K562 (cell line): ENCODE results near the gene SEC11A. TPM values are rescaled to one million over a fixed set of nuclear protein-coding genes. Genes with fewer than 3 reads are reported as not detected.

Source experiments
- CHD2 ChIP-seq: IDR thresholded peaks from 2 replicates; pipeline ENCODE4 v1.6.1; 2011; ENCODE audit warnings: low read depth, low read length
- CXXC5 ChIP-seq: fragments of 250-450 bp; sonication (Bioruptor Pico); IDR thresholded peaks from 2 replicates; pipeline ENCODE4 v1.8.0; 2022; ENCODE audit warnings: inconsistent platforms, mild to moderate bottlenecking, moderate library complexity
- DDX20 ChIP-seq: fragments of 450-650 bp; IDR thresholded peaks from 2 replicates; pipeline ENCODE4 v1.6.1; 2016; ENCODE audit warnings: missing genetic modification characterization, low read depth, mild to moderate bottlenecking, missing compliant biosample characterization, moderate library complexity
- DIDO1 ChIP-seq: fragments of 450-650 bp; IDR thresholded peaks from 2 replicates; pipeline ENCODE4 v1.6.1; 2016; ENCODE audit warnings: low read depth, missing biosample characterization, missing genetic modification characterization
- GABPA ChIP-seq: fragments of 200-800 bp; sonication (Bioruptor generic); conservative IDR thresholded peaks from 2 replicates; pipeline ENCODE4 v1.6.1; 2016; ENCODE audit warnings: low read depth, missing genetic modification characterization, missing compliant biosample characterization
- ILF3 ChIP-seq: fragments of 450-650 bp; IDR thresholded peaks from 2 replicates; pipeline ENCODE4 v1.6.1; 2018; ENCODE audit warnings: antibody characterized with exemption, mild to moderate bottlenecking, moderate library complexity, borderline replicate concordance
- PHF8 ChIP-seq: fragments of 200-600 bp; sonication (generic); IDR thresholded peaks from 2 replicates; pipeline ENCODE4 v1.6.1; 2012; ENCODE audit warnings: mixed run types, mild to moderate bottlenecking, inconsistent platforms, low read length, moderate library complexity, borderline replicate concordance
- PPARD ChIP-seq: fragments of 250-450 bp; sonication (Bioruptor Pico); IDR thresholded peaks from 2 replicates; pipeline ENCODE4 v1.8.0; 2022; ENCODE audit warnings: inconsistent platforms, mild to moderate bottlenecking, moderate library complexity
- RBFOX2 ChIP-seq: fragments of 200-400 bp; formaldehyde crosslinking; IDR thresholded peaks from 2 replicates; pipeline ENCODE4 v1.6.1; 2017; ENCODE audit warnings: low read depth, mild to moderate bottlenecking, low read length, moderate library complexity
- RBM22 ChIP-seq: fragments of 200-400 bp; formaldehyde crosslinking; IDR thresholded peaks from 2 replicates; pipeline ENCODE4 v1.6.1; 2018; ENCODE audit warnings: low read length, low read depth; ENCODE audit not compliant: poor library complexity, severe bottlenecking
- STAG1 ChIP-seq: sonication (generic); formaldehyde crosslinking; IDR thresholded peaks from 2 replicates; pipeline ENCODE4 v1.5.0; 2020; ENCODE audit warnings: missing genetic modification reagents, borderline replicate concordance
- TAF1 ChIP-seq: IDR thresholded peaks from 2 replicates; pipeline ENCODE4 v1.6.1; 2011; ENCODE audit warnings: mild to moderate bottlenecking, low read length, moderate library complexity; ENCODE audit not compliant: insufficient read depth, control insufficient read depth, severe bottlenecking; ENCODE audit errors: extremely low read depth
- TAF9B ChIP-seq: fragments of 450-650 bp; IDR thresholded peaks from 2 replicates; pipeline ENCODE4 v1.6.1; 2018; ENCODE audit warnings: mild to moderate bottlenecking; ENCODE audit not compliant: partially characterized antibody
- ZBTB1 ChIP-seq: sonication (generic); formaldehyde crosslinking; IDR thresholded peaks from 2 replicates; pipeline ENCODE4 v1.8.1; 2023; ENCODE audit warnings: missing genetic modification reagents, low read depth, mild to moderate bottlenecking, borderline replicate concordance
- ZNF12 ChIP-seq: sonication (generic); formaldehyde crosslinking; IDR thresholded peaks from 2 replicates; pipeline ENCODE4 v1.4.0; 2020; ENCODE audit warnings: mild to moderate bottlenecking, missing genetic modification reagents
- polyA plus RNA-seq, 8 experiments: library from polyadenylated mRNA; depleted of rRNA in 4 of 8; stranded (reverse) in 5 of 8; unstranded in 3 of 8; fragments of >200 nt; fragmentation: Nextera tagmentation in 2 of 8; fragmentation: Illumina TruSeq in 1 of 8; extraction: Ambion mirVana in 2 of 8; extraction: Trizol in 1 of 8; gene quantifications; 2 replicates each; pipeline versions ENCODE4 v1.2.1 to v1.2.3, GENCODE V29; 2011 to 2014; ENCODE audit warnings: inconsistent platforms in 1 of 8, missing spikeins in 1 of 8
- total RNA-seq, 7 experiments: library from RNA; depleted of rRNA in 6 of 7; stranded (reverse); fragments of >200 nt in 6 of 7; fragmentation: Illumina TruSeq in 2 of 7; extraction: Trizol in 2 of 7; gene quantifications; 2 replicates each; pipeline versions ENCODE4 v1.2.1 to v1.2.3, GENCODE V29; 2011 to 2021; ENCODE audit warnings: low replicate concordance in 1 of 7
- TF ChIP-seq, protein P1 (sequence below): sonication (generic); formaldehyde crosslinking; IDR thresholded peaks from 2 replicates; pipeline ENCODE4 v1.9.0; 2022; ENCODE audit warnings: mild to moderate bottlenecking, missing genetic modification reagents
- TF ChIP-seq, protein P2 (sequence below): conservative IDR thresholded peaks from 2 replicates; pipeline ENCODE4 v1.6.1; 2011; ENCODE audit warnings: low read depth, mild to moderate bottlenecking, low read length; ENCODE audit not compliant: control insufficient read depth
- TF ChIP-seq, protein P3 (sequence below): sonication (generic); formaldehyde crosslinking; IDR thresholded peaks from 2 replicates; pipeline ENCODE4 v1.8.0; 2022; ENCODE audit warnings: missing genetic modification reagents, mild to moderate bottlenecking, borderline replicate concordance
- TF ChIP-seq, protein P4 (sequence below): sonication (generic); formaldehyde crosslinking; IDR thresholded peaks from 2 replicates; pipeline ENCODE4 v1.8.1; 2023; ENCODE audit warnings: mild to moderate bottlenecking, missing genetic modification reagents, moderate library complexity
- TF ChIP-seq, protein P5 (sequence below): sonication (generic); formaldehyde crosslinking; IDR thresholded peaks from 2 replicates; pipeline ENCODE4 v1.8.0; 2022; ENCODE audit warnings: missing genetic modification reagents, mild to moderate bottlenecking, moderate library complexity, borderline replicate concordance

Gene SEC11A
- total and polyA plus RNA-seq, 9 of the 15 experiments (the other 6 are each of a cell fraction or from before 2014, with no cell fraction given) = 175 to 310 (median 229) TPM

- TF ChIP-seq GABPA = peak; percentile 95
- TF ChIP-seq, protein P1, sequence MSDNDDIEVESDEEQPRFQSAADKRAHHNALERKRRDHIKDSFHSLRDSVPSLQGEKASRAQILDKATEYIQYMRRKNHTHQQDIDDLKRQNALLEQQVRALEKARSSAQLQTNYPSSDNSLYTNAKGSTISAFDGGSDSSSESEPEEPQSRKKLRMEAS (CRISPR knock-in tag) = peak; percentile 60
- TF ChIP-seq ZNF12 (CRISPR knock-in tag) = peak; percentile 42; the same call in 1 of the 2 replicates
- TF ChIP-seq CXXC5 (CRISPR knock-in tag) = peak; percentile 62
- TF ChIP-seq ZBTB1 (CRISPR knock-in tag) = peak; percentile 60; the same call in 1 of the 2 replicates
- TF ChIP-seq RBM22 = peak; percentile 95
- no peak for TF ChIP-seq TAF9B
- peak; percentile 58 for TF ChIP-seq TAF1
- TF ChIP-seq, protein P2, sequence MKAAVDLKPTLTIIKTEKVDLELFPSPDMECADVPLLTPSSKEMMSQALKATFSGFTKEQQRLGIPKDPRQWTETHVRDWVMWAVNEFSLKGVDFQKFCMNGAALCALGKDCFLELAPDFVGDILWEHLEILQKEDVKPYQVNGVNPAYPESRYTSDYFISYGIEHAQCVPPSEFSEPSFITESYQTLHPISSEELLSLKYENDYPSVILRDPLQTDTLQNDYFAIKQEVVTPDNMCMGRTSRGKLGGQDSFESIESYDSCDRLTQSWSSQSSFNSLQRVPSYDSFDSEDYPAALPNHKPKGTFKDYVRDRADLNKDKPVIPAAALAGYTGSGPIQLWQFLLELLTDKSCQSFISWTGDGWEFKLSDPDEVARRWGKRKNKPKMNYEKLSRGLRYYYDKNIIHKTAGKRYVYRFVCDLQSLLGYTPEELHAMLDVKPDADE = peak; percentile 87
- TF ChIP-seq DIDO1 (tag) = peak; percentile 49; the same call in 1 of the 2 replicates
- TF ChIP-seq, protein P3, sequence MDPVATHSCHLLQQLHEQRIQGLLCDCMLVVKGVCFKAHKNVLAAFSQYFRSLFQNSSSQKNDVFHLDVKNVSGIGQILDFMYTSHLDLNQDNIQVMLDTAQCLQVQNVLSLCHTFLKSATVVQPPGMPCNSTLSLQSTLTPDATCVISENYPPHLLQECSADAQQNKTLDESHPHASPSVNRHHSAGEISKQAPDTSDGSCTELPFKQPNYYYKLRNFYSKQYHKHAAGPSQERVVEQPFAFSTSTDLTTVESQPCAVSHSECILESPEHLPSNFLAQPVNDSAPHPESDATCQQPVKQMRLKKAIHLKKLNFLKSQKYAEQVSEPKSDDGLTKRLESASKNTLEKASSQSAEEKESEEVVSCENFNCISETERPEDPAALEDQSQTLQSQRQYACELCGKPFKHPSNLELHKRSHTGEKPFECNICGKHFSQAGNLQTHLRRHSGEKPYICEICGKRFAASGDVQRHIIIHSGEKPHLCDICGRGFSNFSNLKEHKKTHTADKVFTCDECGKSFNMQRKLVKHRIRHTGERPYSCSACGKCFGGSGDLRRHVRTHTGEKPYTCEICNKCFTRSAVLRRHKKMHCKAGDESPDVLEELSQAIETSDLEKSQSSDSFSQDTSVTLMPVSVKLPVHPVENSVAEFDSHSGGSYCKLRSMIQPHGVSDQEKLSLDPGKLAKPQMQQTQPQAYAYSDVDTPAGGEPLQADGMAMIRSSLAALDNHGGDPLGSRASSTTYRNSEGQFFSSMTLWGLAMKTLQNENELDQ (CRISPR knock-in tag) = 0 out of 2 replicates have a peak, but pooled peaks have one; percentile 19
- TF ChIP-seq PHF8 = peak; percentile 89
- TF ChIP-seq, protein P4, sequence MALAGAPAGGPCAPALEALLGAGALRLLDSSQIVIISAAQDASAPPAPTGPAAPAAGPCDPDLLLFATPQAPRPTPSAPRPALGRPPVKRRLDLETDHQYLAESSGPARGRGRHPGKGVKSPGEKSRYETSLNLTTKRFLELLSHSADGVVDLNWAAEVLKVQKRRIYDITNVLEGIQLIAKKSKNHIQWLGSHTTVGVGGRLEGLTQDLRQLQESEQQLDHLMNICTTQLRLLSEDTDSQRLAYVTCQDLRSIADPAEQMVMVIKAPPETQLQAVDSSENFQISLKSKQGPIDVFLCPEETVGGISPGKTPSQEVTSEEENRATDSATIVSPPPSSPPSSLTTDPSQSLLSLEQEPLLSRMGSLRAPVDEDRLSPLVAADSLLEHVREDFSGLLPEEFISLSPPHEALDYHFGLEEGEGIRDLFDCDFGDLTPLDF = peak; percentile 30; the same call in 1 of the 2 replicates
- no peak for TF ChIP-seq DDX20 (tag)
- TF ChIP-seq, protein P5, sequence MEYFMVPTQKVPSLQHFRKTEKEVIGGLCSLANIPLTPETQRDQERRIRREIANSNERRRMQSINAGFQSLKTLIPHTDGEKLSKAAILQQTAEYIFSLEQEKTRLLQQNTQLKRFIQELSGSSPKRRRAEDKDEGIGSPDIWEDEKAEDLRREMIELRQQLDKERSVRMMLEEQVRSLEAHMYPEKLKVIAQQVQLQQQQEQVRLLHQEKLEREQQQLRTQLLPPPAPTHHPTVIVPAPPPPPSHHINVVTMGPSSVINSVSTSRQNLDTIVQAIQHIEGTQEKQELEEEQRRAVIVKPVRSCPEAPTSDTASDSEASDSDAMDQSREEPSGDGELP = peak; percentile 79
- TF ChIP-seq PPARD (CRISPR knock-in tag) = no peak
- TF ChIP-seq STAG1 (CRISPR knock-in tag) = no peak
- TF ChIP-seq CHD2 = peak; percentile 100
- TF ChIP-seq RBFOX2 = peak; percentile 88
- TF ChIP-seq ILF3 = 0 out of 2 replicates have a peak, but pooled peaks have one; percentile 46
Observed at GRCh38 chr15:84653910-84654688, 61.8 kb downstream of the SEC11A start, which contains the start of gene WDR73 (continued).
